ENCODE results near the gene PRCD.

PRCD gene

DNA sequence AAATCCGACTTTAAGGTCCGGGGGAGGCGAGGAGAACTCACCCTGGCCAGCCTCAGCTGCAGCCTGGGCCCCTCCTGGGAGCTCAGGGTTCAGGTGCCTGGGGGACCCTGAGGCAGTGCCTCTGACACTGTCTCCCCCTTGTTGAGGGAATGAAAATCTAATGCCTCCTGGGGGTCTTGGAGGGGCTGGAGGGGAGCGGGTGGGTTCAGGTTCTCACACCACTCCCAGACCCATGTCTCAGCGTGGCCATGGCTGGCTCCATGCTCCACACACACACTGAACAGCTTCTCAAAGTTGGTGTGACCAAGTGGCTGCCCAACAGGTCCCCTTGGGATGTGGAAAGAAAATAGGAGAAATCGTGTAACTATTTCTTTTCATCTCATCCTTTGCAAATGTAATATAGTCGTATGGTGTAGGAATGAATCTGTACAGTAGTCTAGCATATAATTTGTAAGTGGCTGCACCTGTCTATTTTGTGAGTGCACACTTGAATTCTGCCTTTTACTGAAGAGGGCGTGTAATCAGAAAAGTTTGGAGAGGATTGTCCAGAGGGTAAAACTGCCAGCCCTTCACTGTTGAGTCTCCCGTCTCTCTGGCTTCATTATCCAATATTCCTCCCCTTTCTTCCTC lies 788 bp upstream of the PRCD start:
- no peak for DNase-seq (ENCODE audit: low read depth)
- TF ChIP-seq, protein P1, sequence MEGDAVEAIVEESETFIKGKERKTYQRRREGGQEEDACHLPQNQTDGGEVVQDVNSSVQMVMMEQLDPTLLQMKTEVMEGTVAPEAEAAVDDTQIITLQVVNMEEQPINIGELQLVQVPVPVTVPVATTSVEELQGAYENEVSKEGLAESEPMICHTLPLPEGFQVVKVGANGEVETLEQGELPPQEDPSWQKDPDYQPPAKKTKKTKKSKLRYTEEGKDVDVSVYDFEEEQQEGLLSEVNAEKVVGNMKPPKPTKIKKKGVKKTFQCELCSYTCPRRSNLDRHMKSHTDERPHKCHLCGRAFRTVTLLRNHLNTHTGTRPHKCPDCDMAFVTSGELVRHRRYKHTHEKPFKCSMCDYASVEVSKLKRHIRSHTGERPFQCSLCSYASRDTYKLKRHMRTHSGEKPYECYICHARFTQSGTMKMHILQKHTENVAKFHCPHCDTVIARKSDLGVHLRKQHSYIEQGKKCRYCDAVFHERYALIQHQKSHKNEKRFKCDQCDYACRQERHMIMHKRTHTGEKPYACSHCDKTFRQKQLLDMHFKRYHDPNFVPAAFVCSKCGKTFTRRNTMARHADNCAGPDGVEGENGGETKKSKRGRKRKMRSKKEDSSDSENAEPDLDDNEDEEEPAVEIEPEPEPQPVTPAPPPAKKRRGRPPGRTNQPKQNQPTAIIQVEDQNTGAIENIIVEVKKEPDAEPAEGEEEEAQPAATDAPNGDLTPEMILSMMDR (IDR thresholded peaks at IDR 0.05; ENCODE audit: low read length, missing control alignments), result no peak
- H3K4me3 ChIP-seq (replicated peaks; ENCODE audit: low read depth, low read length), result peak overlapping the region; percentile 73

DNA sequence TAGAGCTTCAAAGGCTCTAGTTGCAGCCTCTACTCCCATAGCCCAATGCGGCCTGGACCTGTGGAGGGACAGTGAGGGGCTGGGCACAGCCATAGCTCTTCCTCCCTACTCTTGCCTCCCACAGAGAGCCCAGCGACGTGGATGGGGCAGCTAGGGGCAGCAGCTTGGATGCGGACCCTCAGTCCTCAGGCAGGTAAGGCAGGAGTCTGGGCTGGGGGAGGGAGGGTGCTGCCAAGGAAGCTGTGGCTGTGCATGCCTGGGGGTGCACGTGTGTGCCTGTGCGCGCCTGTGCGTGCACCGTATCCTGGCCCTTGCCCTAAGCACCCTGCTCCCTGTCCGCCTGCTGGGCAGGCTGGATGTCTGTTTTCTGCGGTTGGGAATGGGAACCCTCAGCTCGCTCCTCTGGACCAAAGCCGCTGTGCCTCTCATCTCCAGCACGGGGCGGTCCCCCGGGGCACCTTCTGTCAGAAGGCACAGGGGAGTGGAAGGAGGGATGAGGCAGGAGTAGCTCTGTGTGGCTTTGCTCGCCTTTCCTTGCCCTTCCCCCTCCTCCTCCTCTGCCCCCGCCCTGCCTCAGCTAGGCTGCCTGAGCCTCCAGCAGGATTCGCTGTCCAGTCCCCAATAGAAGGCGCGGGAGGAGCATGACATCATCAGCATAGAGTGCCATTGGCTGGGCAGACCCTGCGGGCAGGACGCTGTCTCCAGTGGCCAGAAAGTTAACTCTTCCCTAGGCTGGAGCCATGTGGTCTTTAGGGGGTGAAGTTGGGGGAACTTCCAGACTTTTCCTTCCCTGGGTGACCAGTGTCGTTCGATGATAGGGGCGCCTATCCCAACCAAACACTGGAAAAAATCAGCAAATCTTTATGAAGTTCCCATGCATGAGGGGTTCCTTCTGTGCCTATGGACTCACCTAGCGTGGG lies 797 bp downstream of the PRCD start:
- peak overlapping the region; percentile 15 for H3K4me3 ChIP-seq (replicated peaks; ENCODE audit: low read depth, low read length)
- TF ChIP-seq, protein P1 (IDR thresholded peaks at IDR 0.05; ENCODE audit: low read length, missing control alignments), result peak; percentile 6
- peak; percentile 96 for DNase-seq (ENCODE audit: low read depth)

DNA sequence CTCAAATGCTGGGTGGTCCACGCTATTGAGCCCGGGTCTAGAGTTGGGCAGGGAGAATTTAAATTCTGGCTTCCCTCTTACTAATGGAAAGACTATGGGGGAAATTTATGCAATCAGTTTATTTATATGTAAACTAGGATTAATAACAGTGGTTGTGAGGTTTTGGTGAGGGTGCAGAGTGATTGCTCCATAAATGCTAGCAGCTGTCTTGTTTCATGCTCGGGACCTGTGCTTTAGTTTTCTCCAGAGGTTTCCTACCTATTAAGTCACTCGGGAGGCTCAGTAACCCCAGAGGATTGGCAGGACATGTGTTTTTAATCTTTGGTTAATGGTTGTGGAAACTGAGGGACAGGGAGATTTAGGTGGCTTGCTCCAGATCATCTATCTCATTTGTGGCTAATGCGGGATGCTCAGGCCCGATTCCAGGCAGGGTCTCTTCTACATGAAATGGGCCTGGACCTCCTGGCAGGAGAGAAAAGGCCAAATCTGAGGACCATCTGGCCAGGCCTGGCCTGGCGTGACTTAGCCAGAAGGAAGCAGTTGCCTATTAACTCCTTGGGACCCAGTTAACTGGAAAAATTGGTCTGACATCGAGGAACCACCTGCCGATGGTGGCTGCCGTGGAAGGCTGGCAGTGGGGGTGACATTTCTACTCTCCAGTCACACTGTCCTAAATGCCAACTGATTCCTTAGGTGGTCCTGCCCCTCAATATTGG lies 2.1 kb downstream of the PRCD start:
- TF ChIP-seq, protein P1 (IDR thresholded peaks at IDR 0.05; ENCODE audit: low read length, missing control alignments), result no peak
- DNase-seq (ENCODE audit: low read depth), result no peak
- H3K4me3 ChIP-seq (replicated peaks; ENCODE audit: low read depth, low read length), result no peak overlapping the region

DNA sequence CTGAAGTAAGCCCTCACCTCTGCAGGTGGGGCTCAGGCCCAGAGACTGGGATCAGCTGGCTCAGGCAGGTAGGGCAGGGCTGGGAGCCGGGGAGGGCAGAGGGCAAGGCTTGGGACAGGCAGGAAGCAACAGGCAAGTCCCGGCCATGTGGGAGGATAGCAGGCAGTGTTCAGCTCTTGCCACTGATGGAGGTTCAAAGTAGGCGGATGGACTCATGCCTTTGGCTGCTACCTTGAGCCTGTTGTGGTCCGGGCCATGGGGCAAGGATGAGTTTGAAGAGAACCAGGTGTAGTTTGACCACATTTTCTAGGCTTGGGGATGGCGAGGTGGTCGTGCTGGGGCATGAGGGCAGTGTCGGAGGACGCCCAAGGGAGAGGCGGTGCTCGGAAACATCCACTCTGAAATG lies 2.7 kb downstream of the PRCD start:
- TF ChIP-seq, protein P1 (IDR thresholded peaks at IDR 0.05; ENCODE audit: low read length, missing control alignments), result no peak
- no peak overlapping the region for H3K4me3 ChIP-seq (replicated peaks; ENCODE audit: low read depth, low read length)
- no peak for DNase-seq (ENCODE audit: low read depth)

DNA sequence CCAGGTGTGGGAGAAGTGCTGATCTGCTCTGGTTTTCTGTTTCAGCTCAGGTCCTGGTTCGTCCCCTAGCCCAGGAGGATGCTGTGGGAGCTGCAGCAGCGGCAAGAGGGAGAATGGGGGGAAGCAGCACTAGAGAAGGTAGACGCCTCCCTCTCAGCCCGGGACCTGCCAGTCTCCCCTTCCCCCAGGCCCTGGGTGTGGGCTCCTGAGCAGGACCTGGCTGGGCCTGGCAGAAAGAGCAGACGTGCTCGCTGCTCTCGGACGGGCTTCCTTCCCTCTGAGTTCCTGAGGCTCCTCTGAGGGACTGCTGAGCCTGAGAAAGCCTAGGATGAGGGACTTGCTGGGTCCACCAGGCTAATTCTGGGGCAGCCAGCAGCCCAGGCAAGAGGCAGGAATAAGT lies 3.1 kb downstream of the PRCD start:
- TF ChIP-seq, protein P1 (IDR thresholded peaks at IDR 0.05; ENCODE audit: low read length, missing control alignments), result no peak
- DNase-seq (ENCODE audit: low read depth), result no peak
- H3K4me3 ChIP-seq (replicated peaks; ENCODE audit: low read depth, low read length), result no peak overlapping the region

DNA sequence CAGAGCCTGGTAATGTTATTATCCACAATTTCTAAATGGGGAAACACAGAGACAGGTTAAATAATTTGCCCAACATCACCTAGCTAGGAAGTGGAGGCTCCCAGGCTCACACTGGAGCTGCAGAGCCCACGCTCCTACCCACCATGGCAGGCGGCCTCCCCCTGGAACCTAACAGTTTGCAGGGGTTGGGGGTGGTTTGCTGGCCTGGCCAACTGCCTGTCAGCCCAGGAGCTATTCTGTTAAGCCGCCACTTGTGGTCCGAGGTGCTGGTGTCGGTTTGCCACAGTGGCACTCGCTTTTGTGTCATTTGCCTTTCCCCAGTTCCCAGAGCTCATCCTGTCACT lies 3.6 kb downstream of the PRCD start:
- TF ChIP-seq, protein P1 (IDR thresholded peaks at IDR 0.05; ENCODE audit: low read length, missing control alignments), result no peak
- DNase-seq (ENCODE audit: low read depth), result no peak
- H3K4me3 ChIP-seq (replicated peaks; ENCODE audit: low read depth, low read length), result no peak overlapping the region

Measured in fibroblast of pulmonary artery (primary cell).